H1 (cell line): ENCODE results near the gene DKK3. TPM values are rescaled to one million over a fixed set of nuclear protein-coding genes. Genes with fewer than 3 reads are reported as not detected.

Source experiments
- PHF8 ChIP-seq: fragments of 200-600 bp; sonication (generic); conservative IDR thresholded peaks from 2 replicates; pipeline ENCODE4 v1.7.1; 2012; ENCODE audit warnings: low read depth, mild to moderate bottlenecking, inconsistent platforms, low read length, moderate library complexity
- SIX5 ChIP-seq: IDR thresholded peaks from 2 replicates; pipeline ENCODE4 v1.6.1; 2011; ENCODE audit warnings: mild to moderate bottlenecking, low read depth, low read length
- polyA plus RNA-seq, 7 experiments: library from polyadenylated mRNA; depleted of rRNA in 3 of 7; stranded (reverse) in 5 of 7; unstranded in 2 of 7; fragments of >200 nt in 5 of 7; fragments of 200-250 nt in 2 of 7; gene quantifications; 1 replicate in 5 of 7; 2 replicates in 1 of 7; 4 replicates in 1 of 7; pipeline versions ENCODE4 v1.2.1 to v1.2.3, GENCODE V29; 2011 to 2013; ENCODE audit warnings: missing spikeins in 2 of 7, mixed read lengths in 2 of 7
- total RNA-seq: library from RNA; stranded (reverse); fragmentation: NEBNext Ultra II Directional; extraction: Animal tissue kit (Norgen Biotek cat#: 25700); gene quantifications from 2 replicates; pipeline ENCODE4 v1.2.1, GENCODE V29; 2021

Gene DKK3
- total and polyA plus RNA-seq, 2 of the 8 experiments (the other 6 are each of a cell fraction or from before 2014, with no cell fraction given), result 30.0 to 40.1 TPM

- TF ChIP-seq SIX5, result no peak
- TF ChIP-seq PHF8, result no peak
Observed at GRCh38 chr11:12032968-12033367, 24.5 kb upstream of the DKK3 start (continued).
